ENCODE results near the gene PLXNA4. TPM values are rescaled to one million over a fixed set of nuclear protein-coding genes. Genes with fewer than 3 reads are reported as not detected.

Gene PLXNA4
- total RNA-seq, 1 experiment from 2014 or later, result not detected

DNA sequence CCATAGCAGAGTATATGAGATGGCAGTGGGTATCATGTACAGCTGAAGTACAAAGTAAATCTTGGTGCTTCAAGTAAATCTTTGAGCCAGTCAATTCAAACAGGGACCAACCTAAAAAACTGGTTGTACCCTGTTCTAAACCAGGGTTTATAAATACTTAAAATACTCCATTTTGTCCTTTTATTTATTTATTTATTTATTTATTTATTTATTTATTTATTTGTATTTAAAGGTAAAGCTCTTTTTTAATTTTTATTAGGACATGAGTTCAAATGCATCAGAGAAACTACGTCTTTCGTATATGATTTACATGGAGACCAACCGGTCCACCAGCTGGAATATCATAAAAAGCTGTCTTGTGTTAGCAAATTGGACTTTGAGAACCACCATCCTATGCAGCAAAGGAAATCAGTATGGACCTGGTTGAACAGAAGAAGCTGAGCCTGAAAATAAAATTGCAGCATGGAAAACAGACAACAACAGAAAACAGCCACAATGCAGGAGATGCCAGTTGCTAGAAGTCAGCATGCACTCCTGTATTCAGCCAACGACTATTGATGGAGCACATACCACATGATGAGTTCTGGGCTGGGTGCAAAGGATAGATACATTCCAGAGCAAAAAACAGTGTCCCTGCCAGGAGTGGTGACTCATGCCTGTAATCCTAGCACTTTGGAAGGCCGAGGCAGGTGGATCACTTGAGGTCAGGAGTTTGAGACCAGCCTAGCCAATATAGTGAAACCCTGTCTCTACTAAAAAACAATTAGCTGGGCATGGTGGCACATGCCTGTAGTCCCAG lies 60.0 kb downstream of the PLXNA4 start:
- Histone ChIP-seq H2AFZ (ENCODE audit: low read depth, low read length, poor library complexity, severe bottlenecking) (no peak overlapping the region), H3K9ac (ENCODE audit: low read length) (no peak overlapping the region), H3K9me2 (ENCODE audit: insufficient read depth) (no peaks in the 10 kb centered on the region), H3K36me3 (ENCODE audit: control insufficient read depth in 1 of 2, insufficient read depth in 2 of 2, low read length in 2 of 2) (no peaks in the 10 kb centered on the region), H3K4me2 (ENCODE audit: low read length) (no peak overlapping the region), H3K27ac (ENCODE audit: low read depth, low read length) (no peak overlapping the region), H3K9me3 (ENCODE audit: control insufficient read depth in 1 of 2, insufficient read depth in 1 of 2, low read depth in 1 of 2, low read length in 2 of 2) (no peaks in the 10 kb centered on the region), H4K20me1 (ENCODE audit: insufficient read depth) (no peaks in the 10 kb centered on the region), H3K79me2 (ENCODE audit: insufficient read depth, low read length) (no peaks in the 10 kb centered on the region), H3K4me1 (ENCODE audit: control insufficient read depth in 1 of 2, insufficient read depth in 2 of 2, low read length in 2 of 2) (peaks cover 3% of the 10 kb centered on the region in 2 experiments; a peak in 2 of 4 replicates), H3K27me3 (ENCODE audit: insufficient read depth, low read length) (peaks cover 14% of the 10 kb centered on the region), H3K4me3 (replicated peaks in 1 of 2; ENCODE audit: low read depth in 1 of 2, low read length in 2 of 2) (no peak overlapping the region)
- CTCF ChIA-PET, result interaction anchor here (1.8 kb wide), 1 partner anchor 64 kb away, joined by 5 read pairs; no protein-coding TSS in a partner anchor
- no TSS peak for BruUV-seq (replicated peaks)
- DNase-seq (ENCODE audit: low read depth, low spot score), result no peak
- RAD21 ChIA-PET (ENCODE audit: low non-redundant PET in 1 of 2, low total read pairs in 2 of 2, uncharacterized antibody in 2 of 2, unreplicated experiment in 2 of 2), result no interaction called here
- intact Hi-C loops (cut with micrococcal nuclease), result no loop called here
- TF ChIP-seq, protein P1, sequence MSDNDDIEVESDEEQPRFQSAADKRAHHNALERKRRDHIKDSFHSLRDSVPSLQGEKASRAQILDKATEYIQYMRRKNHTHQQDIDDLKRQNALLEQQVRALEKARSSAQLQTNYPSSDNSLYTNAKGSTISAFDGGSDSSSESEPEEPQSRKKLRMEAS (IDR thresholded peaks at IDR 0.05), result no peak
- TF ChIP-seq ZFX (IDR thresholded peaks at IDR 0.05) (no peak), CBX3 (IDR thresholded peaks at IDR 0.05; ENCODE audit: low read depth) (no peak), RAD21 (IDR thresholded peaks at IDR 0.05; ENCODE audit: low read depth) (no peak), EZH2phosphoT487 (IDR thresholded peaks at IDR 0.05; ENCODE audit: borderline replicate concordance) (no peak)
- TF ChIP-seq, protein P2, sequence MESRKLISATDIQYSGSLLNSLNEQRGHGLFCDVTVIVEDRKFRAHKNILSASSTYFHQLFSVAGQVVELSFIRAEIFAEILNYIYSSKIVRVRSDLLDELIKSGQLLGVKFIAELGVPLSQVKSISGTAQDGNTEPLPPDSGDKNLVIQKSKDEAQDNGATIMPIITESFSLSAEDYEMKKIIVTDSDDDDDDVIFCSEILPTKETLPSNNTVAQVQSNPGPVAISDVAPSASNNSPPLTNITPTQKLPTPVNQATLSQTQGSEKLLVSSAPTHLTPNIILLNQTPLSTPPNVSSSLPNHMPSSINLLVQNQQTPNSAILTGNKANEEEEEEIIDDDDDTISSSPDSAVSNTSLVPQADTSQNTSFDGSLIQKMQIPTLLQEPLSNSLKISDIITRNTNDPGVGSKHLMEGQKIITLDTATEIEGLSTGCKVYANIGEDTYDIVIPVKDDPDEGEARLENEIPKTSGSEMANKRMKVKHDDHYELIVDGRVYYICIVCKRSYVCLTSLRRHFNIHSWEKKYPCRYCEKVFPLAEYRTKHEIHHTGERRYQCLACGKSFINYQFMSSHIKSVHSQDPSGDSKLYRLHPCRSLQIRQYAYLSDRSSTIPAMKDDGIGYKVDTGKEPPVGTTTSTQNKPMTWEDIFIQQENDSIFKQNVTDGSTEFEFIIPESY (IDR thresholded peaks at IDR 0.05; ENCODE audit: extremely low read depth, insufficient replicate concordance, low read length), result no peak
- POLR2A ChIA-PET, result no interaction called here
- ATAC-seq, result peak; percentile 50
